ENCODE measurements around the gene ZNF532.

DNA sequence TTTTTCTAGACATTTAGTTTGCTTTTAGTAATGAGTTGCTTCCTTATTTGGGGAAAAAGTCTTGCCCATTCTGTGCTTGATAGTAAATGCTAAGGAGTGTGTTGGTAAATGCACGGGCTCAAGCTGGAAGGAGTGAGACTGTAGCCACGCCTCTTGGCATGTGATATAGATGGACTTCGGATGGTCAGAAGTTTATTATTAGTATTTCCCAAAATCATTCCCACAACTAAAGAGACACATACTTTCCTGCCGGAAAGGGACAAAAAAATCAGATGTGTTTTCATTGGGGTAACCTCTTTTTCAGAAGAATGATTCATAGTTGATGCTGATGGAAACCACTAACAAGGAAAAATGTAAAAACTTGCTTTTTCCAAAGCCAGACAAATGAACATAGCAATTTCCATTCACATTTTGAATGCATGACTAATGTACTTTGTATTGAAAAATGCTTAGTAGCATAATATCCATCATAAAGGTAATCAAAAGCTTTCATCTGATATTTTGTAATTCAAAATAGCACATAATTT lies 133.2 kb downstream of the ZNF532 start:
- TF ChIP-seq, protein P1, sequence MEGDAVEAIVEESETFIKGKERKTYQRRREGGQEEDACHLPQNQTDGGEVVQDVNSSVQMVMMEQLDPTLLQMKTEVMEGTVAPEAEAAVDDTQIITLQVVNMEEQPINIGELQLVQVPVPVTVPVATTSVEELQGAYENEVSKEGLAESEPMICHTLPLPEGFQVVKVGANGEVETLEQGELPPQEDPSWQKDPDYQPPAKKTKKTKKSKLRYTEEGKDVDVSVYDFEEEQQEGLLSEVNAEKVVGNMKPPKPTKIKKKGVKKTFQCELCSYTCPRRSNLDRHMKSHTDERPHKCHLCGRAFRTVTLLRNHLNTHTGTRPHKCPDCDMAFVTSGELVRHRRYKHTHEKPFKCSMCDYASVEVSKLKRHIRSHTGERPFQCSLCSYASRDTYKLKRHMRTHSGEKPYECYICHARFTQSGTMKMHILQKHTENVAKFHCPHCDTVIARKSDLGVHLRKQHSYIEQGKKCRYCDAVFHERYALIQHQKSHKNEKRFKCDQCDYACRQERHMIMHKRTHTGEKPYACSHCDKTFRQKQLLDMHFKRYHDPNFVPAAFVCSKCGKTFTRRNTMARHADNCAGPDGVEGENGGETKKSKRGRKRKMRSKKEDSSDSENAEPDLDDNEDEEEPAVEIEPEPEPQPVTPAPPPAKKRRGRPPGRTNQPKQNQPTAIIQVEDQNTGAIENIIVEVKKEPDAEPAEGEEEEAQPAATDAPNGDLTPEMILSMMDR (IDR thresholded peaks at IDR 0.05) = no peak
- TF ChIP-seq POLR2A (IDR thresholded peaks at IDR 0.05) = no peak

Data from tibial nerve (tissue), 3 donors.